MM.1S (cell line): ENCODE measurements around the gene DYNC1H1.
"Not testable (repeated sequence)": the region's sequence is repeated elsewhere in the genome, so short reads cannot be mapped to it uniquely, and the experiment has no call there.

Experiments
- DNase-seq: peaks from one replicate; pipeline ENCODE4 v3.0.0-alpha.2; 2015
- H2AFZ ChIP-seq: fragments of 300-600 bp; sonication (generic); 2 replicates; pipeline ENCODE4 v1.6.0; 2016; ENCODE audit warnings: antibody characterized with exemption, low read length
- H3F3A ChIP-seq: fragments of 300-600 bp; sonication (generic); 2 replicates; pipeline ENCODE4 v1.6.1; 2016; ENCODE audit warnings: mild to moderate bottlenecking, antibody characterized with exemption, low read length, moderate library complexity, mixed read lengths; ENCODE audit not compliant: insufficient read depth
- H3K27ac ChIP-seq: fragments of 300-600 bp; sonication (generic); 2 replicates; pipeline ENCODE4 v1.5.1; 2016; ENCODE audit warnings: mild to moderate bottlenecking, low read length
- H3K27me3 ChIP-seq: fragments of 300-600 bp; sonication (generic); replicated peaks from 2 replicates; pipeline ENCODE4 v1.6.0; 2016; ENCODE audit warnings: low read length; ENCODE audit not compliant: insufficient read depth
- H3K36me3 ChIP-seq: fragments of 300-600 bp; sonication (generic); replicated peaks from 2 replicates; pipeline ENCODE4 v1.6.1; 2016; ENCODE audit warnings: mild to moderate bottlenecking, low read length, mixed read lengths; ENCODE audit not compliant: insufficient read depth
- H3K4me1 ChIP-seq: fragments of 300-600 bp; sonication (generic); 2 replicates; pipeline ENCODE4 v1.6.1; 2016; ENCODE audit warnings: low read length, mixed read lengths
- H3K4me2 ChIP-seq: fragments of 300-600 bp; sonication (generic); 2 replicates; pipeline ENCODE4 v1.6.0; 2016; ENCODE audit warnings: low read depth, low read length
- H3K4me3 ChIP-seq: fragments of 300-600 bp; sonication (generic); 2 replicates; pipeline ENCODE4 v1.5.1; 2016; ENCODE audit warnings: low read length, mixed read lengths
- H3K79me2 ChIP-seq: fragments of 300-600 bp; sonication (generic); 2 replicates; pipeline ENCODE4 v1.6.1; 2016; ENCODE audit warnings: mixed run types, low read length, mixed read lengths
- H3K9ac ChIP-seq: fragments of 300-600 bp; sonication (generic); 2 replicates; pipeline ENCODE4 v1.6.1; 2016; ENCODE audit warnings: low read length, mixed read lengths
- H3K9me2 ChIP-seq: fragments of 300-600 bp; sonication (generic); replicated peaks from 2 replicates; pipeline ENCODE4 v1.6.1; 2016; ENCODE audit warnings: mild to moderate bottlenecking, low read length, mixed read lengths; ENCODE audit not compliant: insufficient read depth
- H3K9me3 ChIP-seq: fragments of 300-600 bp; sonication (generic); replicated peaks from 2 replicates; pipeline ENCODE4 v1.6.1; 2016; ENCODE audit warnings: mild to moderate bottlenecking, low read length, mixed read lengths; ENCODE audit not compliant: insufficient read depth
- H4K20me1 ChIP-seq: fragments of 300-600 bp; sonication (generic); 2 replicates; pipeline ENCODE4 v1.6.1; 2016; ENCODE audit warnings: mild to moderate bottlenecking, low read length, moderate library complexity, mixed read lengths; ENCODE audit not compliant: insufficient read depth
- CTCF ChIP-seq: fragments of 300-600 bp; sonication (generic); IDR thresholded peaks from 2 replicates; pipeline ENCODE4 v1.5.1; 2016; ENCODE audit warnings: antibody characterized with exemption, low read length, mixed read lengths
- EZH2 ChIP-seq: fragments of 300-600 bp; sonication (generic); optimal IDR thresholded peaks from 2 replicates; pipeline ENCODE3; 2017; ENCODE audit warnings: low read depth, mild to moderate bottlenecking, antibody characterized with exemption, low read length, mixed read lengths
- EZH2phosphoT487 ChIP-seq: fragments of 300-600 bp; sonication (generic); IDR thresholded peaks from 2 replicates; pipeline ENCODE4 v1.6.1; 2018; ENCODE audit warnings: antibody characterized with exemption, low read length

Gene DYNC1H1

DNA sequence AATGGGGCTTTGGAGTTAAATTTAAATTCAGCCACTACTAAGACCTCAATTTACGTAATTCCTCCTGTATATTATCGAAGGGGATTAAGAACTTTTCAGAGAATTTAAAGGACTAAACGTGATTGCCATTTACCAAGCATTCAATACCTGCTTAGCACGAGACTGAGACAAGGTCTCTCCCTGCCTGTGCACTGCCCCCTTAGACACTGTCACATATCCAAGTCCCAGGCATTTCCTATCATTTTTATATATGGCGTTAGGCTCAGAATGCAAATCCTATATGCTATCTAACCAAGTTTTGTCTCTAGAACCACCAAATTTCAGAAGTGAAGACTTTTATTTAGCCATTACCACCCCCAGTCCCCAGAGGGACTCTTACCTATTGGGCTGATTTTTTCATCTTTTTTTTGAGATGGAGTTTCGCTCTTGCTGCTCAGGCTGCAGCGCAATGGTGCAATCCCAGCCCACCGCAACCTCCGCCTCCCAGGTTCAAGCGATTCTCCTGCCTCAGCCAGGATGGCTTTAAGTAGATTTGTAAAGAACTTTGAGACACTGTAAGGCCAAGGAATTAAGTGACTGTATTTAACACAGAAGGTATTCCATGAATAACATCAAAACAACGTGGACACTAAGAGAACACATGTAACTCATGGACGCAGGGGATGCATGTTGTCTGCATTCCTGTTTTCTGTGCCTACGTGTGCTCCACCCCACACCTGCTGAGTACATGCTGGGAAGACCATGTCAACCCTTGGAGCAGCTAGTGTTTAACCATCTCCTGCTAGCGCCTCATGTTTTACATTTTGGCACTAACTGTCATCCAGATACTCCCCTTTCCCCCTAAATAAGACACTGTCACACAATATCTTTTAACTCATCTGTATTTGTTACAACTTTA is 116.1 kb downstream of the DYNC1H1 start:
- no peaks in the 10 kb centered on the region for H3K9me2 ChIP-seq
- TF ChIP-seq EZH2phosphoT487 (no peak), CTCF (no peak), EZH2 (no peak)
- no peak overlapping the region for H3K27ac ChIP-seq
- H3K4me1 ChIP-seq, result 0 out of 2 replicates have a peak, but pooled peaks cover 5% of the 10 kb centered on the region
- H4K20me1 ChIP-seq, result no peaks in the 10 kb centered on the region; the same call in 1 of the 2 replicates
- no peak overlapping the region for H3K4me2 ChIP-seq
- no peak for DNase-seq
- no peak overlapping the region for H3K9ac ChIP-seq
- H3K36me3 ChIP-seq, result peaks cover 4% of the 10 kb centered on the region; the same call in 1 of the 2 replicates
- H3K9me3 ChIP-seq, result no peaks in the 10 kb centered on the region
- H3K27me3 ChIP-seq, result no peaks in the 10 kb centered on the region
- peaks cover 10% of the 10 kb centered on the region; the same call in 1 of the 2 replicates for H3F3A ChIP-seq
- H3K79me2 ChIP-seq, result peaks cover 19% of the 10 kb centered on the region
- H2AFZ ChIP-seq, result no peak overlapping the region
- H3K4me3 ChIP-seq, result no peak overlapping the region

GRCh38 chr14:102081231-102082080 is 117.1 kb downstream of the DYNC1H1 start:
- H4K20me1 ChIP-seq, result no peaks in the 10 kb centered on the region; the same call in 1 of the 2 replicates
- no peak overlapping the region for H3K9ac ChIP-seq
- no peaks in the 10 kb centered on the region for H3K27me3 ChIP-seq
- H3K9me2 ChIP-seq, result no peaks in the 10 kb centered on the region
- no peak for DNase-seq
- peaks cover 28% of the 10 kb centered on the region for H3K79me2 ChIP-seq
- peaks cover 10% of the 10 kb centered on the region; the same call in 1 of the 2 replicates for H3F3A ChIP-seq
- TF ChIP-seq CTCF (no peak), EZH2phosphoT487 (no peak), EZH2 (no peak)
- H3K4me2 ChIP-seq, result no peak overlapping the region
- no peaks in the 10 kb centered on the region for H3K9me3 ChIP-seq
- H2AFZ ChIP-seq, result no peak overlapping the region
- H3K4me1 ChIP-seq, result 0 out of 2 replicates have a peak, but pooled peaks cover 5% of the 10 kb centered on the region
- H3K27ac ChIP-seq, result no peak overlapping the region
- H3K36me3 ChIP-seq, result peaks cover 4% of the 10 kb centered on the region; the same call in 1 of the 2 replicates
- no peak overlapping the region for H3K4me3 ChIP-seq

DNA sequence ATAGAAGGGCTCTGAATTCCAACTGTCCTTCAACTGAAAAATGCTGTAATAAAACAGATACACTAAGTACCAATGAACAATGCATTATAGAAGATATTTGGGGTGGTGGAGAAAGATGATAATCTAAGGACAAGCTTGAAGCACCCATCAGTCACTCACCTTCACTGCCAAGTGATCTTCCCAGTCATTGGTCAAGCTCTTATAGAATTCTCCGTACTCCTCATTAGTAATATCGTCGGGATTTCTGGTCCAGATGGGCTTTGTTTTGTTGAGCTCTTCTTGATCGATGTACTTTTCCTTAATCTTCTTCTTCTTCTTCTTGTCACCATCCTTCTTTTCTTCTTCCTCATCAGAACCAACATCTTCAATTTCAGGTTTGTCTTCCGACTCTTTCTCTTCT is 120.1 kb downstream of the DYNC1H1 start:
- not testable (repeated sequence) for DNase-seq

More for the DNA sequence above, 120.1 kb downstream of the DYNC1H1 start:
- H3K27ac ChIP-seq, H3K9me2 ChIP-seq, H2AFZ ChIP-seq, H4K20me1 ChIP-seq, H3K9me3 ChIP-seq, H3K4me1 ChIP-seq, H3K9ac ChIP-seq, H3K4me3 ChIP-seq, H3K27me3 ChIP-seq, H3K36me3 ChIP-seq: not testable (repeated sequence)
- Histone ChIP-seq H3F3A (peaks cover 10% of the 10 kb centered on the region; the same call in 1 of the 2 replicates), H3K4me2 (peak overlapping the region; percentile 74; the same call in 1 of the 2 replicates), H3K79me2 (peaks cover 28% of the 10 kb centered on the region)
